WTC11 (cell line): ENCODE data around the gene ARPC1B. TPM values are rescaled to one million over a fixed set of nuclear protein-coding genes. Genes with fewer than 3 reads are reported as not detected.

Experiments
- ATAC-seq: fragments of 200-7000 bp; cut with Tn5 transposase; 2 replicates; pipeline ENCODE4 v1.10.0; 2021; ENCODE audit warnings: mild to moderate bottlenecking, moderate library complexity
- CTCF ChIA-PET: fragments of 300-600 bp; sonication (Branson Sonifier 250); formaldehyde crosslinking; loops from one replicate; lab custom pipeline; 2021; ENCODE audit warnings: antibody characterized with exemption; lab: Charles Lee
- POLR2A ChIA-PET: fragments of 350-600 bp; sonication (Branson Sonifier 250); formaldehyde crosslinking; loops from one replicate; lab custom pipeline; 2021; ENCODE audit warnings: antibody characterized with exemption; lab: Charles Lee
- DNase-seq: peaks from one replicate; pipeline ENCODE4 v3.0.0; 2021; ENCODE audit warnings: low spot score
- H3K27ac Mint-ChIP-seq: 2 replicates; pipeline ENCODE4 v1.8.0; 2021; ENCODE audit warnings: mixed read lengths
- H3K27me3 Mint-ChIP-seq: 2 replicates; pipeline ENCODE4 v1.8.0; 2021; ENCODE audit warnings: low read depth, mild to moderate bottlenecking, moderate library complexity, mixed read lengths
- H3K36me3 Mint-ChIP-seq: 2 replicates; pipeline ENCODE4 v1.8.0; 2021; ENCODE audit warnings: mixed read lengths
- H3K4me1 Mint-ChIP-seq: 2 replicates; pipeline ENCODE4 v1.8.0; 2022; ENCODE audit warnings: mixed read lengths
- H3K4me3 Mint-ChIP-seq: 2 replicates; pipeline ENCODE4 v1.8.0; 2021; ENCODE audit warnings: mild to moderate bottlenecking, moderate library complexity, mixed read lengths
- H3K9me3 Mint-ChIP-seq: 2 replicates; pipeline ENCODE4 v1.8.0; 2021; ENCODE audit warnings: mixed read lengths
- ATF2 ChIP-seq: sonication (generic); formaldehyde crosslinking; IDR thresholded peaks from 2 replicates; pipeline ENCODE4 v1.8.1; 2022; ENCODE audit warnings: low read depth, missing genetic modification reagents, borderline replicate concordance
- CBFB ChIP-seq: sonication (generic); formaldehyde crosslinking; IDR thresholded peaks from 2 replicates; pipeline ENCODE4 v1.8.1; 2022; ENCODE audit warnings: mild to moderate bottlenecking, low read depth, missing genetic modification reagents
- ETV6 ChIP-seq: sonication (generic); formaldehyde crosslinking; IDR thresholded peaks from 2 replicates; pipeline ENCODE4 v1.8.1; 2022; ENCODE audit warnings: mild to moderate bottlenecking, missing genetic modification reagents
- FOXJ3 ChIP-seq: sonication (generic); formaldehyde crosslinking; IDR thresholded peaks from 2 replicates; pipeline ENCODE4 v1.9.0; 2021; ENCODE audit warnings: missing genetic modification reagents, mild to moderate bottlenecking, borderline replicate concordance
- FOXP4 ChIP-seq: sonication (generic); formaldehyde crosslinking; IDR thresholded peaks from 2 replicates; pipeline ENCODE4 v1.8.0; 2022; ENCODE audit warnings: mild to moderate bottlenecking, missing genetic modification reagents
- GABPB1 ChIP-seq: sonication (generic); formaldehyde crosslinking; IDR thresholded peaks from 2 replicates; pipeline ENCODE4 v1.8.1; 2023; ENCODE audit warnings: mild to moderate bottlenecking, missing genetic modification reagents
- NR2C2 ChIP-seq: sonication (generic); formaldehyde crosslinking; IDR thresholded peaks from 2 replicates; pipeline ENCODE4 v1.8.0; 2022; ENCODE audit warnings: mild to moderate bottlenecking, missing genetic modification reagents
- RELA ChIP-seq: sonication (generic); formaldehyde crosslinking; IDR thresholded peaks from 2 replicates; pipeline ENCODE4 v1.8.1; 2022; ENCODE audit warnings: missing genetic modification reagents, mild to moderate bottlenecking, borderline replicate concordance
- STAT6 ChIP-seq: sonication (generic); formaldehyde crosslinking; conservative IDR thresholded peaks from 2 replicates; pipeline ENCODE4 v1.8.1; 2023; ENCODE audit warnings: mild to moderate bottlenecking, low read depth, missing genetic modification reagents, moderate library complexity
- TCF7 ChIP-seq: sonication (generic); formaldehyde crosslinking; IDR thresholded peaks from 2 replicates; pipeline ENCODE4 v1.8.0; 2022; ENCODE audit warnings: mild to moderate bottlenecking, low read depth, missing genetic modification reagents, moderate library complexity
- TP53 ChIP-seq: sonication (generic); formaldehyde crosslinking; IDR thresholded peaks from 2 replicates; pipeline ENCODE4 v1.8.1; 2023; ENCODE audit warnings: mild to moderate bottlenecking, missing genetic modification reagents
- ZNF416 ChIP-seq: fragments of 250-450 bp; sonication (Bioruptor Pico); IDR thresholded peaks from 2 replicates; pipeline ENCODE4 v1.9.0; 2021; ENCODE audit warnings: mild to moderate bottlenecking, inconsistent platforms
- ZNF425 ChIP-seq: fragments of 250-450 bp; sonication (Bioruptor Pico); conservative IDR thresholded peaks from 2 replicates; pipeline ENCODE4 v1.9.0; 2021; ENCODE audit warnings: mild to moderate bottlenecking
- ZNF512 ChIP-seq: sonication (generic); formaldehyde crosslinking; IDR thresholded peaks from 2 replicates; pipeline ENCODE4 v1.8.1; 2022; ENCODE audit warnings: missing genetic modification reagents, borderline replicate concordance
- total RNA-seq: library from RNA; stranded (reverse); gene quantifications from 3 replicates; pipeline ENCODE4 v1.2.3, GENCODE V29; 2021

ARPC1B gene
- total RNA-seq, 1 experiment from 2014 or later: 66.2 TPM

- no peaks in the 10 kb centered on the region for H3K27me3 Mint-ChIP-seq
- DNase-seq: no peak
- H3K9me3 Mint-ChIP-seq: no peaks in the 10 kb centered on the region
- H3K4me1 Mint-ChIP-seq: peaks cover 14% of the 10 kb centered on the region
- no peak for ATAC-seq
- TF ChIP-seq ZNF512 (CRISPR knock-in tag) (no peak), TCF7 (CRISPR knock-in tag) (no peak), NR2C2 (no peak), TP53 (CRISPR knock-in tag) (no peak)
- ChIA-PET POLR2A (interaction anchor here (0.7 kb wide), 1 partner anchor 68 kb away, joined by 3 read pairs; no protein-coding TSS in a partner anchor), CTCF (interaction anchor here (0.6 to 0.7 kb wide), 2 partner anchors 17 to 24 kb away, joined by 3 to 5 read pairs; no protein-coding TSS in a partner anchor)
- H3K36me3 Mint-ChIP-seq: peaks cover 43% of the 10 kb centered on the region
- H3K27ac Mint-ChIP-seq: no peak overlapping the region
- H3K4me3 Mint-ChIP-seq: no peak overlapping the region
These were observed 11.7 kb upstream of the ARPC1B start for GRCh38 chr7:99362801-99363200.

GRCh38 chr7:99363286-99363685 is 11.2 kb upstream of the ARPC1B start:
- H3K4me3 Mint-ChIP-seq: no peak overlapping the region
- POLR2A ChIA-PET: no interaction called here
- no peak overlapping the region for H3K27ac Mint-ChIP-seq
- no peaks in the 10 kb centered on the region for H3K9me3 Mint-ChIP-seq
- DNase-seq: no peak
- CTCF ChIA-PET: no interaction called here
- peaks cover 38% of the 10 kb centered on the region for H3K36me3 Mint-ChIP-seq
- peaks cover 14% of the 10 kb centered on the region for H3K4me1 Mint-ChIP-seq
- TF ChIP-seq RELA: no peak
- TF ChIP-seq GABPB1: no peak
- no peak for TF ChIP-seq CBFB (CRISPR knock-in tag)
- no peak for TF ChIP-seq ZNF425 (CRISPR knock-in tag)
- no peak for TF ChIP-seq ZNF416
- no peak for TF ChIP-seq ATF2
- TF ChIP-seq STAT6 (CRISPR knock-in tag): no peak
- no peak for TF ChIP-seq FOXJ3 (CRISPR knock-in tag)
- TF ChIP-seq ETV6 (CRISPR knock-in tag): no peak
- no peak for TF ChIP-seq FOXP4 (CRISPR knock-in tag)
- H3K27me3 Mint-ChIP-seq: no peaks in the 10 kb centered on the region
- ATAC-seq: no peak
